Hepatocyte (in vitro differentiated cells): ENCODE results near the gene VAMP4. TPM values are rescaled to one million over a fixed set of nuclear protein-coding genes. Genes with fewer than 3 reads are reported as not detected.

Experiments used
- DNase-seq: peaks from one replicate; pipeline ENCODE4 v3.0.0-alpha.2; 2016; ENCODE audit warnings: low spot score
- H2AFZ ChIP-seq: fragments of 200-600 bp; sonication (generic); 2 replicates; pipeline ENCODE4 v1.6.0; 2016; ENCODE audit warnings: antibody characterized with exemption, mild to moderate bottlenecking
- H3K27ac ChIP-seq: fragments of 200-600 bp; sonication (generic); 2 replicates; pipeline ENCODE4 v1.5.1; 2016; ENCODE audit warnings: mild to moderate bottlenecking
- H3K27me3 ChIP-seq: fragments of 200-600 bp; sonication (generic); 2 replicates; pipeline ENCODE4 v1.6.1; 2016
- H3K36me3 ChIP-seq: fragments of 200-600 bp; sonication (generic); replicated peaks from 2 replicates; pipeline ENCODE4 v1.5.1; 2016; ENCODE audit warnings: low read depth; ENCODE audit not compliant: insufficient read depth
- H3K4me1 ChIP-seq: fragments of 200-600 bp; sonication (generic); 2 replicates; pipeline ENCODE4 v1.5.1; 2016; ENCODE audit warnings: mild to moderate bottlenecking, moderate library complexity; ENCODE audit not compliant: insufficient read depth
- H3K4me2 ChIP-seq: fragments of 200-600 bp; sonication (generic); 2 replicates; pipeline ENCODE4 v1.6.0; 2016
- H3K4me3 ChIP-seq: fragments of 200-600 bp; sonication (generic); 2 replicates; pipeline ENCODE4 v1.5.1; 2016; ENCODE audit warnings: mild to moderate bottlenecking
- H3K79me2 ChIP-seq: fragments of 200-600 bp; sonication (generic); 2 replicates; pipeline ENCODE4 v1.6.0; 2017; ENCODE audit warnings: mild to moderate bottlenecking
- H3K9me2 ChIP-seq: fragments of 200-600 bp; sonication (generic); replicated peaks from 2 replicates; pipeline ENCODE4 v1.6.0; 2017; ENCODE audit warnings: mild to moderate bottlenecking; ENCODE audit not compliant: insufficient read depth
- H3K9me3 ChIP-seq: fragments of 200-600 bp; sonication (generic); 2 replicates; pipeline ENCODE4 v1.5.1; 2016; ENCODE audit warnings: low read depth, mild to moderate bottlenecking
- H4K20me1 ChIP-seq: fragments of 200-600 bp; sonication (generic); 2 replicates; pipeline ENCODE4 v1.6.0; 2016; ENCODE audit warnings: mild to moderate bottlenecking; ENCODE audit not compliant: insufficient read depth, poor library complexity, severe bottlenecking
- EZH2 ChIP-seq: fragments of 200-600 bp; sonication (generic); IDR thresholded peaks from 2 replicates; pipeline ENCODE4 v1.6.1; 2016; ENCODE audit warnings: antibody characterized with exemption, mild to moderate bottlenecking, borderline replicate concordance
- EZH2phosphoT487 ChIP-seq: fragments of 200-600 bp; sonication (generic); IDR thresholded peaks from one replicate; pipeline ENCODE4 v1.6.1; 2018; ENCODE audit warnings: antibody characterized with exemption, mild to moderate bottlenecking, low read depth, moderate library complexity; ENCODE audit not compliant: unreplicated experiment, severe bottlenecking
- WGBS: methylation state at CpG from one replicate; pipeline ENCODE4 v1.1.6; 2016; ENCODE audit warnings: low lambda C conversion rate; ENCODE audit errors: missing lambda C conversion rate; 5-methylcytosine and 5-hydroxymethylcytosine counted together
- polyA plus RNA-seq: library from polyadenylated mRNA; unstranded; fragments of >200 nt; fragmentation: Nextera tagmentation; extraction: Ambion mirVana; gene quantifications from 2 replicates; pipeline ENCODE4 v1.2.1, GENCODE V29; 2016
- total RNA-seq: library from RNA; depleted of rRNA; stranded (reverse); fragments of >200 nt; gene quantifications from 2 replicates; pipeline ENCODE4 v1.2.3, GENCODE V29; 2014
- TF ChIP-seq, protein P1 (sequence below): fragments of 200-600 bp; sonication (generic); IDR thresholded peaks from 2 replicates; pipeline ENCODE4 v1.5.1; 2016; ENCODE audit warnings: antibody characterized with exemption, mild to moderate bottlenecking; ENCODE audit not compliant: poor library complexity

The VAMP4 gene
- total and polyA plus RNA-seq, 2 experiments from 2014 or later = 8.9 to 9.5 TPM

GRCh38 chr1:171780583-171781175 lies 38.8 kb upstream of the VAMP4 start:
- peak overlapping the region; percentile 59 for H3K27ac ChIP-seq
- H3K27me3 ChIP-seq = no peaks in the 10 kb centered on the region
- no peaks in the 10 kb centered on the region for H4K20me1 ChIP-seq
- DNase-seq = no peak
- no peaks in the 10 kb centered on the region for H3K36me3 ChIP-seq
- TF ChIP-seq, protein P1, sequence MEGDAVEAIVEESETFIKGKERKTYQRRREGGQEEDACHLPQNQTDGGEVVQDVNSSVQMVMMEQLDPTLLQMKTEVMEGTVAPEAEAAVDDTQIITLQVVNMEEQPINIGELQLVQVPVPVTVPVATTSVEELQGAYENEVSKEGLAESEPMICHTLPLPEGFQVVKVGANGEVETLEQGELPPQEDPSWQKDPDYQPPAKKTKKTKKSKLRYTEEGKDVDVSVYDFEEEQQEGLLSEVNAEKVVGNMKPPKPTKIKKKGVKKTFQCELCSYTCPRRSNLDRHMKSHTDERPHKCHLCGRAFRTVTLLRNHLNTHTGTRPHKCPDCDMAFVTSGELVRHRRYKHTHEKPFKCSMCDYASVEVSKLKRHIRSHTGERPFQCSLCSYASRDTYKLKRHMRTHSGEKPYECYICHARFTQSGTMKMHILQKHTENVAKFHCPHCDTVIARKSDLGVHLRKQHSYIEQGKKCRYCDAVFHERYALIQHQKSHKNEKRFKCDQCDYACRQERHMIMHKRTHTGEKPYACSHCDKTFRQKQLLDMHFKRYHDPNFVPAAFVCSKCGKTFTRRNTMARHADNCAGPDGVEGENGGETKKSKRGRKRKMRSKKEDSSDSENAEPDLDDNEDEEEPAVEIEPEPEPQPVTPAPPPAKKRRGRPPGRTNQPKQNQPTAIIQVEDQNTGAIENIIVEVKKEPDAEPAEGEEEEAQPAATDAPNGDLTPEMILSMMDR = no peak
- no peak for TF ChIP-seq EZH2
- TF ChIP-seq EZH2phosphoT487 = no peak
- H3K9me2 ChIP-seq = no peaks in the 10 kb centered on the region
- H2AFZ ChIP-seq = peak overlapping the region; percentile 60
- WGBS = 40% methylated on average over 11 of the region's 11 CpGs
- peak overlapping the region; percentile 75 for H3K4me2 ChIP-seq
- H3K79me2 ChIP-seq = peaks cover 28% of the 10 kb centered on the region
- H3K4me3 ChIP-seq = peak overlapping the region; percentile 23
- no peaks in the 10 kb centered on the region for H3K9me3 ChIP-seq
- H3K4me1 ChIP-seq = no peaks in the 10 kb centered on the region

- Histone ChIP-seq H3K36me3 (no peaks in the 10 kb centered on the region), H3K27ac (no peak overlapping the region), H3K27me3 (no peaks in the 10 kb centered on the region), H3K4me3 (no peak overlapping the region), H2AFZ (no peak overlapping the region), H3K9me2 (no peaks in the 10 kb centered on the region), H3K4me1 (no peaks in the 10 kb centered on the region), H4K20me1 (no peaks in the 10 kb centered on the region), H3K79me2 (no peaks in the 10 kb centered on the region), H3K9me3 (no peaks in the 10 kb centered on the region), H3K4me2 (no peak overlapping the region)
- TF ChIP-seq EZH2phosphoT487 (no peak), EZH2 (no peak)
- TF ChIP-seq, protein P1 = no peak
- WGBS = 97% methylated on average over 2 of the region's 2 CpGs
- DNase-seq = no peak
These were observed 30.4 kb upstream of the VAMP4 start for GRCh38 chr1:171772312-171772711.

DNA sequence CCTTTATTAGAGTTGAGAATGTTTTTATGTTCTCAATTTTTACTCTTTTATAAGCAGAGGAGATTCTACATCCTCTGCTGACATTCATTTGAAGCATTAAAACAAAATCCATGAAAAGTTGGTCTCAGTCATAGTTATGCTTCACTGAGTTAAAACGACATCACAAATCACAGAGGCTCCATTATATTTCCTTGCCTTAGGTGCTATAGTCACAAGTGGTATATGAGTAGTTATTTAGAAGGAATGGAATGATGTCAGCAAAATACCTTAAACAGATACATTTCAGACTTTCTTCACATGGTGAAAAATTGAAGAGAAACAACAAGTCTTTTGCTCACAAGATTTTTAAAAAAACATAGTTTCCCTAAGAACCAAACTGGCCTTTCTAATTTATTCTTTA lies 27.9 kb upstream of the VAMP4 start:
- TF ChIP-seq, protein P1 = no peak
- TF ChIP-seq EZH2 = no peak
- TF ChIP-seq EZH2phosphoT487 = no peak
- Histone ChIP-seq H3K4me2 (no peak overlapping the region), H3K4me3 (no peak overlapping the region), H3K9me2 (no peaks in the 10 kb centered on the region), H3K27me3 (no peaks in the 10 kb centered on the region), H3K9me3 (no peaks in the 10 kb centered on the region), H2AFZ (no peak overlapping the region), H4K20me1 (no peaks in the 10 kb centered on the region), H3K27ac (no peak overlapping the region), H3K79me2 (no peaks in the 10 kb centered on the region), H3K4me1 (no peaks in the 10 kb centered on the region), H3K36me3 (no peaks in the 10 kb centered on the region)
- no peak for DNase-seq
- WGBS = 76% methylated on average over 1 of the region's 1 CpG

GRCh38 chr1:171769171-171769570 lies 27.3 kb upstream of the VAMP4 start:
- H3K79me2 ChIP-seq = no peaks in the 10 kb centered on the region
- H3K4me1 ChIP-seq = no peaks in the 10 kb centered on the region
- DNase-seq = no peak
- H2AFZ ChIP-seq = no peak overlapping the region
- H3K27me3 ChIP-seq = no peaks in the 10 kb centered on the region
- H3K9me3 ChIP-seq = no peaks in the 10 kb centered on the region
- H3K9me2 ChIP-seq = no peaks in the 10 kb centered on the region
- WGBS = 77% methylated on average over 3 of the region's 3 CpGs
- no peak overlapping the region for H3K4me2 ChIP-seq
- no peaks in the 10 kb centered on the region for H3K36me3 ChIP-seq
- H3K27ac ChIP-seq = no peak overlapping the region
- no peak overlapping the region for H3K4me3 ChIP-seq
- no peaks in the 10 kb centered on the region for H4K20me1 ChIP-seq
- TF ChIP-seq EZH2phosphoT487 (no peak), EZH2 (no peak)
- TF ChIP-seq, protein P1 = no peak
